ENCODE results near the gene LHX6. TPM values are rescaled to one million over a fixed set of nuclear protein-coding genes. Genes with fewer than 3 reads are reported as not detected.

LHX6 gene
- total RNA-seq, 4 donors from 2014 or later = 0.53 to 4.6 (median 0.95) TPM; not detected in 1

- intact Hi-C loops (cut with DNase I) = no loop called here
- TF ChIP-seq CTCF (IDR thresholded peaks at IDR 0.05) (no peak), POLR2A (IDR thresholded peaks at IDR 0.05) (no peak)
- WGBS, 2 donors = 84 to 92% methylated on average over 6 of the region's 6 CpGs
Observed at GRCh38 chr9:122268041-122268814, 39.5 kb upstream of the LHX6 start.

GRCh38 chr9:122265149-122265915 is 36.6 kb upstream of the LHX6 start:
- H3K27me3 ChIP-seq = no peaks in the 10 kb centered on the region
- TF ChIP-seq CTCF (IDR thresholded peaks at IDR 0.05) (no peak), POLR2A (IDR thresholded peaks at IDR 0.05) (no peak)
- H3K4me3 ChIP-seq = peak overlapping the region; percentile 63 to 85 (median 72)
- intact Hi-C loops (cut with DNase I) = no loop called here
- H3K36me3 ChIP-seq = peaks cover 0 to 15% (median 0%) of the 10 kb centered on the region in 3 donors
- WGBS, 2 donors = 3 to 9% methylated on average over 17 of the region's 17 CpGs
- peak overlapping the region; percentile 90 to 96 (median 93) for H3K27ac ChIP-seq
- H3K9me3 ChIP-seq = no peaks in the 10 kb centered on the region
- DNase-seq = no peak
- peaks cover 15 to 56% (median 22%) of the 10 kb centered on the region in 3 donors for H3K4me1 ChIP-seq

More at GRCh38 chr9:122268041-122268814, 39.5 kb upstream of the LHX6 start:
- Histone ChIP-seq H3K4me3 (no peak overlapping the region), H3K27ac (no peak overlapping the region), H3K4me1 (peaks cover 7 to 39% (median 14%) of the 10 kb centered on the region in 3 donors), H3K36me3 (peaks cover 0 to 25% (median 0%) of the 10 kb centered on the region in 3 donors), H3K9me3 (no peaks in the 10 kb centered on the region), H3K27me3 (no peaks in the 10 kb centered on the region)
- DNase-seq = no peak

DNA sequence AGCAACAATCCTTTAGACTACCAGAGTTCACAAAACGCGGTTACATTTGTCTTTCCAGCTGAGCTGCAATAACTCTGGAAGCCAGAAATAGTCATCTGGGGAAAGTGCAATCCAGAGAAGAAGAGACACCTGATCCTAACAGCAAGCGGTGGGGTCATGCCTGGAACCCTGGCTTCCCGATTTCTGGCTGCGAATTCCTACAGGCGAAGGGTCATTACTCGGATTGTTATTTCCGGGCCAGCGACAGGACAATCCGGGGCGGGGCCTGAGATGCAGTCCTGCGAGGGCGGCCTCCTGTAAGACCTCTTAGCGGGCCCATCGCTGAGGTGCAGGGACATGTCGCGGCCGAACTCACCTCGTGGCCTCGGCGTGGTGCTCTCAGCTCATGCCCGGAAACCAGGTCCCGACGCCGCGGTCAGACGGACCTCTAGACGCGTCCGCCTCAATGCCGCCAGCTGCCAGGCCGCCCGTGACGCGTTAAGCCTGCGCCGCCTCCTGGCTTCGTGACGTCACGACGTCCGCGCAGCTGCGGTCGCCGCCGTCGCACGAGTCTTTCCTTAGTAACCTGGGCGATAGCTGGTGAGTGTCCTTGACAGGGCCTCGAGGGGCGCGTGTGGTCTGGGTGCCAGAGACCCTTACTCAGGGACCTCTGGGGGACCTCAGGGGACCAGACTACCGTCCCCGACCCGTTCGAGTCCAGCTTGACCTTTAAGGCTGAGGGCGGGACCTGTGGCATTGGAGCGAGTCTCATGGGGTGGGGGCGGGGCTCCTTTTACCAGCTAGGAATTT is 35.8 kb upstream of the LHX6 start, which contains the start of the genes MRRF and RBM18:
Gene MRRF (plus strand): TSS at position 523 of the 789 bp plus-strand sequence. CDS start 6,010 bp downstream, outside the sequence.
Gene RBM18 (minus strand): TSS at position 481 of the 789 bp plus-strand sequence. CDS start 3,348 bp downstream, outside the sequence.
- intact Hi-C loops (cut with DNase I) = no loop called here

More for the DNA sequence above, 35.8 kb upstream of the LHX6 start, which contains the start of the genes MRRF and RBM18:
- Histone ChIP-seq H3K27ac (peak within 1 kb of the TSS; percentile 90 to 96 (median 93)), H3K36me3 (peaks cover 0 to 22% (median 6%) of the 10 kb centered on the region in 3 donors), H3K27me3 (no peaks in the 10 kb centered on the region), H3K9me3 (no peaks in the 10 kb centered on the region), H3K4me1 (peaks cover 15 to 56% (median 22%) of the 10 kb centered on the region in 3 donors), H3K4me3 (peak within 1 kb of the TSS; percentile 63 to 85 (median 72))
- TF ChIP-seq POLR2A (IDR thresholded peaks at IDR 0.05) (peak in 2 of 4 donors; percentile 65 to 75), CTCF (IDR thresholded peaks at IDR 0.05) (peak in 2 of 6 experiments; percentile 13 to 47)
- DNase-seq = peak; percentile 44
- WGBS, 2 donors = 1 to 2% methylated on average over 11 to 15 of the region's 60 CpGs
